MM.1S (cell line): ENCODE measurements around the gene SDF4.

ENCODE experiments used
- DNase-seq: peaks from one replicate; pipeline ENCODE4 v3.0.0-alpha.2; 2015
- H2AFZ ChIP-seq: fragments of 300-600 bp; sonication (generic); 2 replicates; pipeline ENCODE4 v1.6.0; 2016; ENCODE audit warnings: antibody characterized with exemption, low read length
- H3F3A ChIP-seq: fragments of 300-600 bp; sonication (generic); 2 replicates; pipeline ENCODE4 v1.6.1; 2016; ENCODE audit warnings: mild to moderate bottlenecking, antibody characterized with exemption, low read length, moderate library complexity, mixed read lengths; ENCODE audit not compliant: insufficient read depth
- H3K27ac ChIP-seq: fragments of 300-600 bp; sonication (generic); 2 replicates; pipeline ENCODE4 v1.5.1; 2016; ENCODE audit warnings: mild to moderate bottlenecking, low read length
- H3K27me3 ChIP-seq: fragments of 300-600 bp; sonication (generic); replicated peaks from 2 replicates; pipeline ENCODE4 v1.6.0; 2016; ENCODE audit warnings: low read length; ENCODE audit not compliant: insufficient read depth
- H3K36me3 ChIP-seq: fragments of 300-600 bp; sonication (generic); replicated peaks from 2 replicates; pipeline ENCODE4 v1.6.1; 2016; ENCODE audit warnings: mild to moderate bottlenecking, low read length, mixed read lengths; ENCODE audit not compliant: insufficient read depth
- H3K4me1 ChIP-seq: fragments of 300-600 bp; sonication (generic); 2 replicates; pipeline ENCODE4 v1.6.1; 2016; ENCODE audit warnings: low read length, mixed read lengths
- H3K4me2 ChIP-seq: fragments of 300-600 bp; sonication (generic); 2 replicates; pipeline ENCODE4 v1.6.0; 2016; ENCODE audit warnings: low read depth, low read length
- H3K4me3 ChIP-seq: fragments of 300-600 bp; sonication (generic); 2 replicates; pipeline ENCODE4 v1.5.1; 2016; ENCODE audit warnings: low read length, mixed read lengths
- H3K79me2 ChIP-seq: fragments of 300-600 bp; sonication (generic); 2 replicates; pipeline ENCODE4 v1.6.1; 2016; ENCODE audit warnings: mixed run types, low read length, mixed read lengths
- H3K9ac ChIP-seq: fragments of 300-600 bp; sonication (generic); 2 replicates; pipeline ENCODE4 v1.6.1; 2016; ENCODE audit warnings: low read length, mixed read lengths
- H3K9me2 ChIP-seq: fragments of 300-600 bp; sonication (generic); replicated peaks from 2 replicates; pipeline ENCODE4 v1.6.1; 2016; ENCODE audit warnings: mild to moderate bottlenecking, low read length, mixed read lengths; ENCODE audit not compliant: insufficient read depth
- H3K9me3 ChIP-seq: fragments of 300-600 bp; sonication (generic); replicated peaks from 2 replicates; pipeline ENCODE4 v1.6.1; 2016; ENCODE audit warnings: mild to moderate bottlenecking, low read length, mixed read lengths; ENCODE audit not compliant: insufficient read depth
- H4K20me1 ChIP-seq: fragments of 300-600 bp; sonication (generic); 2 replicates; pipeline ENCODE4 v1.6.1; 2016; ENCODE audit warnings: mild to moderate bottlenecking, low read length, moderate library complexity, mixed read lengths; ENCODE audit not compliant: insufficient read depth
- EZH2 ChIP-seq: fragments of 300-600 bp; sonication (generic); optimal IDR thresholded peaks from 2 replicates; pipeline ENCODE3; 2017; ENCODE audit warnings: low read depth, mild to moderate bottlenecking, antibody characterized with exemption, low read length, mixed read lengths
- EZH2phosphoT487 ChIP-seq: fragments of 300-600 bp; sonication (generic); IDR thresholded peaks from 2 replicates; pipeline ENCODE4 v1.6.1; 2018; ENCODE audit warnings: antibody characterized with exemption, low read length
- TF ChIP-seq, protein P1 (sequence below): fragments of 300-600 bp; sonication (generic); IDR thresholded peaks from 2 replicates; pipeline ENCODE4 v1.5.1; 2016; ENCODE audit warnings: antibody characterized with exemption, low read length, mixed read lengths

SDF4 gene

DNA sequence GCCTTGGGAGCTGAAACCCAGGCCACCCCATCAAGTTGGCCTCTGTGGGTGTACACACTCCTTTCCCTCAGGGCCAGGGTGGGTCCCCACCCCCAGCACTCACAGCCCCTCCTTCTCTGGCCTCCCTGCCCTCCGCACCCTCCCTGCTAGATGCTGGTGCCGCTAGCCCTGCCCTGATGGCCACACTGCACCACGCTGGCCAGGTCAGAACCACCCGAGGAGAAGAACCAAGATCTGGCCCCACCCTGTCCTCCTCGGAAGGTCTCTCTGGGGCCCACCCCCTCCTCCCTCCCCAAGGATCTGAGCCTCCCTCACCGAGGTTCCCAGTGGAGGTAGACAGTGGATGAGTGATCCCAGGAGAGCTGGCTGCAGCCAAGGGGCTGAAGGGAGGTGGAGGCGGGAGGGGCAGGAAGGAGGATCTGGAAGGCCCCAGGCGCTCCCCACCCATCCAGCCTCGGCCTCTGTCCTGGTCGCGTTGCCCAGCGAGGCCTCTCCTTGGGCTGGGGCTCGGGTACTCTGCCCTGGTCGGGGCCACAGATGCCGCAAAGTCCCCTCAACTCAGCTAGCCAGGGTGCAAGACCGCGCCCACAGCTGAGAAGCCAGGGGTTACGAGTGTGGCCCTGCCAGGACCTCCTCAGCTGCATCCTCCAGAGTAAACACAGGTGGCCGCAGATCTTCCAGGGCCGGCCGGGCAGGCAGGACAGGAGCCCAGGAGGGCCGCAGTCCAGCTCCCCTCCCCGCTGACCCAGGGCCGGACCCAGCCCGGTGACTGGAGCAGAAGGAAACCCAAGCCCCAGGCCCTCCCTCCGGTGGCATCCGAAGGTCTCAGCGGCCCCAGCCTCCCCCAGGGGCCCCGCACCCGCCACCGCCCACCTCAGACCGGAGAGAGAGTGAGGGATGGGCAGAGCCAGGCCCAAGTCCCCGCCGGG, 5.4 kb upstream of the SDF4 start:
- no peaks in the 10 kb centered on the region for H3K4me1 ChIP-seq
- peaks cover 47% of the 10 kb centered on the region for H3K27me3 ChIP-seq
- DNase-seq, result no peak
- no peaks in the 10 kb centered on the region for H3F3A ChIP-seq
- H3K9ac ChIP-seq, result no peak overlapping the region
- peaks cover 4% of the 10 kb centered on the region for H3K79me2 ChIP-seq
- no peak overlapping the region for H3K27ac ChIP-seq
- H2AFZ ChIP-seq, result no peak overlapping the region
- TF ChIP-seq, protein P1, sequence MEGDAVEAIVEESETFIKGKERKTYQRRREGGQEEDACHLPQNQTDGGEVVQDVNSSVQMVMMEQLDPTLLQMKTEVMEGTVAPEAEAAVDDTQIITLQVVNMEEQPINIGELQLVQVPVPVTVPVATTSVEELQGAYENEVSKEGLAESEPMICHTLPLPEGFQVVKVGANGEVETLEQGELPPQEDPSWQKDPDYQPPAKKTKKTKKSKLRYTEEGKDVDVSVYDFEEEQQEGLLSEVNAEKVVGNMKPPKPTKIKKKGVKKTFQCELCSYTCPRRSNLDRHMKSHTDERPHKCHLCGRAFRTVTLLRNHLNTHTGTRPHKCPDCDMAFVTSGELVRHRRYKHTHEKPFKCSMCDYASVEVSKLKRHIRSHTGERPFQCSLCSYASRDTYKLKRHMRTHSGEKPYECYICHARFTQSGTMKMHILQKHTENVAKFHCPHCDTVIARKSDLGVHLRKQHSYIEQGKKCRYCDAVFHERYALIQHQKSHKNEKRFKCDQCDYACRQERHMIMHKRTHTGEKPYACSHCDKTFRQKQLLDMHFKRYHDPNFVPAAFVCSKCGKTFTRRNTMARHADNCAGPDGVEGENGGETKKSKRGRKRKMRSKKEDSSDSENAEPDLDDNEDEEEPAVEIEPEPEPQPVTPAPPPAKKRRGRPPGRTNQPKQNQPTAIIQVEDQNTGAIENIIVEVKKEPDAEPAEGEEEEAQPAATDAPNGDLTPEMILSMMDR, result no peak
- TF ChIP-seq EZH2phosphoT487 (no peak), EZH2 (no peak)
- no peaks in the 10 kb centered on the region for H3K36me3 ChIP-seq
- no peak overlapping the region for H3K4me3 ChIP-seq
- H3K4me2 ChIP-seq, result no peak overlapping the region
- no peaks in the 10 kb centered on the region for H4K20me1 ChIP-seq
- H3K9me2 ChIP-seq, result no peaks in the 10 kb centered on the region
- no peaks in the 10 kb centered on the region for H3K9me3 ChIP-seq

DNA sequence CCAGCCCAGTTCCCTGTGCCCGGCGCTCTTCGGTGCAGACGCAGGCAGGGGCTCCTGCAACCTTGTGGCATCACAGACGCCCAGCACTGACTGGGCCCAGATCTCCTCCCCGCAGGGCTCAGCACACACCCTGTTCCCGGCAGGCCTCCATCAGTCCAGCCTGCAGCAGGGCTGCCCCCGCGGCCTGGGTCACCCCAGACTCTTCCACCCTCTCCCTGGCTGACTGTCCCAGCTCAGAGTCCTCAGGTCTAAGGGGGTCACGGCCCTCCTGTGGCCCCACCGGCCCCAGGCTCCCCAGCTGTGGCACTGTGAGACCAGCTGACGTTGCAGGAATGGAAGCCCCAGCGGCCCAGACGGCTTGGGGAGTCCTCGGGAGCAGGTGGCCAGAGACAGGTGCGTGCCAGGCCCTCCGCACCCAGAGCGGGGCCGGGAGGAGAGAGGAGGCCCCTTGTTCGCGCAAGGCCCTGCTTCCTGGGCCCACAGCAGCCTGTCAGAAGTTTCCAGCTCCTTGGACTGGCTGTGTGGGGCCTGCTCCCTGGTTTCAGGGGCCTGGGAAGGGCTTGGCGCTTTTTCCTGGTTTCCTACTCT, 4.5 kb upstream of the SDF4 start:
- Histone ChIP-seq H3K9me2 (no peaks in the 10 kb centered on the region), H3K4me3 (no peak overlapping the region), H3K9me3 (no peaks in the 10 kb centered on the region), H3K36me3 (no peaks in the 10 kb centered on the region), H3K9ac (no peak overlapping the region), H3K27me3 (peaks cover 38% of the 10 kb centered on the region), H3K27ac (no peak overlapping the region), H3F3A (no peaks in the 10 kb centered on the region), H3K79me2 (peaks cover 9% of the 10 kb centered on the region), H3K4me2 (no peak overlapping the region), H3K4me1 (no peaks in the 10 kb centered on the region), H4K20me1 (no peaks in the 10 kb centered on the region), H2AFZ (no peak overlapping the region)
- TF ChIP-seq EZH2phosphoT487 (no peak), EZH2 (no peak)
- TF ChIP-seq, protein P1, result no peak
- DNase-seq, result no peak

DNA sequence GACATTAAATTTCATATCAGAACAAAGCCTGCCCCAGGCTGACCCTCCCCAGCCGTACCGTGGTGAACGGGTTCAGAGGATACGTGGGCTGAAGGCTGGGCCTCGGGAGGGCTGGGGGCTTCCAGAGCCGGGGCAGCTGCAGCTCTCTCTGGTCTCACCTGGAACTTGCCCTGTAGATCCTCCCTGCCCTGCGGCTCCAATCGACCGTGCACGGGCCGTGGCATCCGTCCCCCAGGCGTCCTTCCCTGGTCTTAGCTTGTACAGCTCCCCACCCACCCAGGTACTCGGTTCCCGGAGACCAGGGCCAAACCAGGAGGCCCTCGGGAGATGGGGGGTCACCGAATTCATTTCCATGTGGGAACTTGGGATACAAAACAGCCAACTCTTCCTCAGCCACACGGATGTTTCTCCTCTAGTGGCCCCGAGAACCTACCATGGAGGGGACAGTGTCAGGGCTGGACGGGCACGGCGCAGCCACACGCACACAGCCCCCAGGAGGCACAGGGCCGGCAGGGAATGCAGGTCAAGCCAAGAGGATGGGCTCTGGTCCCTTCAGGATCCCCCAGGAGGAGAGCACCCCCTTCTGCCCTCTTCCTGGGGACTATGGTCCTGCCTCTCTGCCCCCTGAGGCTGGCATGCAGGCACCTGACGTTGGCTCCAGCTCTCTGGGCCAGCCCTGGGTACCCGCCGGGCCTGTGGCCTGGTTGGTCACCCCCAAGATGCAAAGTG, 3.4 kb upstream of the SDF4 start:
- peaks cover 20% of the 10 kb centered on the region for H3K79me2 ChIP-seq

More for the DNA sequence above, 3.4 kb upstream of the SDF4 start:
- Histone ChIP-seq H3K9me2 (no peaks in the 10 kb centered on the region), H4K20me1 (no peaks in the 10 kb centered on the region), H3F3A (no peaks in the 10 kb centered on the region), H3K9ac (no peak overlapping the region), H3K4me3 (no peak overlapping the region), H3K27me3 (peaks cover 30% of the 10 kb centered on the region), H3K9me3 (no peaks in the 10 kb centered on the region), H2AFZ (no peak overlapping the region), H3K4me2 (no peak overlapping the region), H3K27ac (no peak overlapping the region), H3K4me1 (no peaks in the 10 kb centered on the region), H3K36me3 (no peaks in the 10 kb centered on the region)
- no peak for TF ChIP-seq EZH2phosphoT487
- no peak for TF ChIP-seq EZH2
- TF ChIP-seq, protein P1, result no peak
- DNase-seq, result no peak
